GM19240 (cell line): ENCODE measurements around the gene GLMN.

Experiments
- DNase-seq: peaks from one replicate; pipeline ENCODE4 v3.0.0; 2011; ENCODE audit warnings: low spot score; ENCODE audit not compliant: insufficient read length

The GLMN gene

GRCh38 chr1:92298573-92299476 lies at the start of gene GLMN, which contains the start of gene RPAP2:
TSS of gene GLMN (minus strand) at chr1:92298987. CDS start at chr1:92297999, 988 bp downstream.
TSS of gene RPAP2 (plus strand) at chr1:92299059. CDS start at chr1:92299074, 15 bp downstream.
- peak; percentile 57 for DNase-seq

- DNase-seq: no peak
These were observed 48.3 kb upstream of the GLMN start for GRCh38 chr1:92346866-92347640.

GRCh38 chr1:92343061-92343460 lies 44.3 kb upstream of the GLMN start:
- DNase-seq: no peak

- DNase-seq: no peak
These were observed 43.6 kb upstream of the GLMN start for GRCh38 chr1:92342401-92342800.

GRCh38 chr1:92340154-92340553 lies 41.4 kb upstream of the GLMN start:
- no peak for DNase-seq

GRCh38 chr1:92333668-92334067 lies 34.9 kb upstream of the GLMN start:
- no peak for DNase-seq

- DNase-seq: no peak
These were observed 30.8 kb upstream of the GLMN start for GRCh38 chr1:92329347-92330129.

GRCh38 chr1:92327794-92328193 lies 29.0 kb upstream of the GLMN start:
- DNase-seq: no peak

- DNase-seq: no peak
These were observed 27.9 kb upstream of the GLMN start for GRCh38 chr1:92326681-92327080.

- no peak for DNase-seq
These were observed 26.0 kb upstream of the GLMN start for GRCh38 chr1:92324784-92325183.

- no peak for DNase-seq
These were observed 25.0 kb upstream of the GLMN start for GRCh38 chr1:92323473-92324453.

- no peak for DNase-seq
These were observed 19.2 kb upstream of the GLMN start for GRCh38 chr1:92317836-92318493.

GRCh38 chr1:92315766-92316599 lies 17.2 kb upstream of the GLMN start:
- no peak for DNase-seq

GRCh38 chr1:92314024-92314423 lies 15.2 kb upstream of the GLMN start:
- DNase-seq: no peak

GRCh38 chr1:92310185-92310597 lies 11.4 kb upstream of the GLMN start:
- DNase-seq: no peak

- DNase-seq: no peak
These were observed 9.2 kb upstream of the GLMN start for GRCh38 chr1:92307980-92308379.

GRCh38 chr1:92306020-92306419 lies 7.2 kb upstream of the GLMN start:
- no peak for DNase-seq

GRCh38 chr1:92301021-92301420 lies 2.2 kb upstream of the GLMN start:
- DNase-seq: no peak
